ENCODE data around the gene DOK4. TPM values are rescaled to one million over a fixed set of nuclear protein-coding genes. Genes with fewer than 3 reads are reported as not detected.

Gene DOK4
- total RNA-seq, 4 donors from 2014 or later = 5.9 to 36.3 (median 12.9) TPM

- DNase-seq (ENCODE audit: low spot score) = no peak
- TF ChIP-seq CTCF (IDR thresholded peaks at IDR 0.05) = no peak
- ATAC-seq (ENCODE audit: low FRiP score) = no peak
Measured at GRCh38 chr16:57476546-57477410, 9.5 kb downstream of the DOK4 start.

- no peak for TF ChIP-seq CTCF (IDR thresholded peaks at IDR 0.05)
- no peak for ATAC-seq (ENCODE audit: low FRiP score)
Measured at GRCh38 chr16:57475711-57476339, 10.5 kb downstream of the DOK4 start.

GRCh38 chr16:57474671-57475661 lies 11.3 kb downstream of the DOK4 start:
- no peak for TF ChIP-seq CTCF (IDR thresholded peaks at IDR 0.05)
- no peak for ATAC-seq (ENCODE audit: low FRiP score)
- no peak for DNase-seq (ENCODE audit: low spot score)

More at GRCh38 chr16:57475711-57476339, 10.5 kb downstream of the DOK4 start:
- no peak for DNase-seq (ENCODE audit: low spot score)

- TF ChIP-seq CTCF (IDR thresholded peaks at IDR 0.05) = no peak
- ATAC-seq (ENCODE audit: low FRiP score) = no peak
- DNase-seq (ENCODE audit: low spot score) = no peak
Measured at GRCh38 chr16:57473906-57474305, 12.4 kb downstream of the DOK4 start.

- no peak for ATAC-seq (ENCODE audit: low FRiP score)
- no peak for DNase-seq (ENCODE audit: low spot score)
- no peak for TF ChIP-seq CTCF (IDR thresholded peaks at IDR 0.05)
Measured at GRCh38 chr16:57473176-57473840, 13.0 kb downstream of the DOK4 start.

GRCh38 chr16:57472665-57473060 lies 13.6 kb downstream of the DOK4 start:
- no peak for TF ChIP-seq CTCF (IDR thresholded peaks at IDR 0.05)
- no peak for DNase-seq (ENCODE audit: low spot score)
- no peak for ATAC-seq (ENCODE audit: low FRiP score)
